Vagina (tissue), 2 donors: ENCODE measurements around the gene LAMTOR3. TPM values are rescaled to one million over a fixed set of nuclear protein-coding genes. Genes with fewer than 3 reads are reported as not detected.

Source experiments
- DNase-seq, 2 donors: peaks; one replicate each; pipeline ENCODE4 v3.0.0-alpha.2; 2017; ENCODE audit errors: extremely low spot score in 2 of 2
- H3K27ac ChIP-seq: fragments of 200-600 bp; sonication (generic); one replicate; pipeline ENCODE4 v1.5.1; 2019
- H3K27me3 ChIP-seq: fragments of 200-600 bp; sonication (generic); one replicate; pipeline ENCODE4 v1.5.1; 2019
- H3K36me3 ChIP-seq, 2 donors: fragments of 200-600 bp; sonication (generic); one replicate each; pipeline ENCODE4 v1.5.1; 2017 to 2019
- H3K4me1 ChIP-seq: fragments of 200-600 bp; sonication (generic); one replicate; pipeline ENCODE4 v1.5.1; 2019
- H3K4me3 ChIP-seq, 2 donors: fragments of 200-600 bp; sonication (generic); 1 replicate in 1 of 2; 2 replicates in 1 of 2; pipeline ENCODE4 v1.5.1; 2016 to 2019
- H3K9me3 ChIP-seq: fragments of 200-600 bp; sonication (generic); one replicate; pipeline ENCODE4 v1.5.1; 2019
- CTCF ChIP-seq, 3 experiments: fragments of 450-650 bp in 2 of 3; fragments of 200-600 bp in 1 of 3; sonication (generic) in 1 of 3; IDR thresholded peaks; one replicate each; pipeline ENCODE4 v1.5.1; 2017 to 2019; ENCODE audit warnings: antibody characterized with exemption in 3 of 3, mild to moderate bottlenecking in 2 of 3, moderate library complexity in 2 of 3
- POLR2A ChIP-seq, 2 donors: fragments of 450-650 bp; IDR thresholded peaks; one replicate each; pipeline ENCODE4 v1.6.1; 2017; ENCODE audit warnings: antibody characterized with exemption in 2 of 2, mild to moderate bottlenecking in 2 of 2, moderate library complexity in 2 of 2
- POLR2AphosphoS5 ChIP-seq, 2 donors: sonication (generic); formaldehyde crosslinking; IDR thresholded peaks; one replicate each; pipeline ENCODE4 v1.9.0; 2017; ENCODE audit warnings: antibody characterized with exemption in 2 of 2, mild to moderate bottlenecking in 2 of 2, low read depth in 1 of 2; ENCODE audit not compliant: insufficient read depth in 1 of 2
- intact Hi-C: fragments of 100-400 bp; cut with DNase I; formaldehyde crosslinking; loops from one replicate; pipeline ENCODE4 v1.15.1; 2023
- total RNA-seq: library from RNA; depleted of rRNA; stranded (reverse); fragments of >200 nt; gene quantifications from one replicate; pipeline ENCODE4 v1.2.3, GENCODE V29; 2016

Gene LAMTOR3
- total RNA-seq, 1 donor from 2014 or later = 46.2 TPM

GRCh38 chr4:99885063-99885664 lies 9.1 kb downstream of the LAMTOR3 start:
- H3K36me3 ChIP-seq = peaks cover 0 to 58% of the 10 kb centered on the region in 2 donors
- H3K27me3 ChIP-seq = no peaks in the 10 kb centered on the region
- H3K9me3 ChIP-seq = no peaks in the 10 kb centered on the region
- TF ChIP-seq POLR2A (IDR thresholded peaks at IDR 0.05) (no peak), CTCF (IDR thresholded peaks at IDR 0.05) (peak in 1 of 3 experiments; percentile 31)
- no peak for DNase-seq
- no peak overlapping the region for H3K27ac ChIP-seq
- intact Hi-C loops = no loop called here
- no peak overlapping the region for H3K4me3 ChIP-seq
- H3K4me1 ChIP-seq = peaks cover 4% of the 10 kb centered on the region

- H3K36me3 ChIP-seq = peaks cover 0 to 47% of the 10 kb centered on the region in 2 donors
- intact Hi-C loops = no loop called here
- TF ChIP-seq POLR2AphosphoS5 (IDR thresholded peaks at IDR 0.05; ENCODE audit: insufficient read depth in 1 of 2, low read depth in 1 of 2) (no peak), POLR2A (IDR thresholded peaks at IDR 0.05) (no peak), CTCF (IDR thresholded peaks at IDR 0.05) (no peak)
Measured at GRCh38 chr4:99879458-99879857, 14.8 kb downstream of the LAMTOR3 start.

GRCh38 chr4:99878604-99879003 lies 15.6 kb downstream of the LAMTOR3 start:
- H3K4me3 ChIP-seq = no peak overlapping the region
- H3K36me3 ChIP-seq = peaks cover 0 to 38% of the 10 kb centered on the region in 2 donors
- TF ChIP-seq POLR2AphosphoS5 (IDR thresholded peaks at IDR 0.05; ENCODE audit: insufficient read depth in 1 of 2, low read depth in 1 of 2) = no peak
- no peak for TF ChIP-seq CTCF (IDR thresholded peaks at IDR 0.05)
- TF ChIP-seq POLR2A (IDR thresholded peaks at IDR 0.05) = no peak
- intact Hi-C loops = no loop called here
- no peaks in the 10 kb centered on the region for H3K27me3 ChIP-seq
- H3K27ac ChIP-seq = no peak overlapping the region
- H3K9me3 ChIP-seq = no peaks in the 10 kb centered on the region
- H3K4me1 ChIP-seq = peaks cover 7% of the 10 kb centered on the region
- no peak for DNase-seq

More at GRCh38 chr4:99879458-99879857, 14.8 kb downstream of the LAMTOR3 start:
- H3K9me3 ChIP-seq = no peaks in the 10 kb centered on the region
- H3K27me3 ChIP-seq = no peaks in the 10 kb centered on the region
- DNase-seq = no peak
- H3K4me1 ChIP-seq = peaks cover 7% of the 10 kb centered on the region
- H3K4me3 ChIP-seq = no peak overlapping the region
- H3K27ac ChIP-seq = no peak overlapping the region

- no peak for DNase-seq
- no peak for TF ChIP-seq POLR2A (IDR thresholded peaks at IDR 0.05)
- no peak for TF ChIP-seq POLR2AphosphoS5 (IDR thresholded peaks at IDR 0.05; ENCODE audit: insufficient read depth in 1 of 2, low read depth in 1 of 2)
- TF ChIP-seq CTCF (IDR thresholded peaks at IDR 0.05) = no peak
- no peak overlapping the region for H3K27ac ChIP-seq
- intact Hi-C loops = no loop called here
- H3K36me3 ChIP-seq = peaks cover 0 to 34% of the 10 kb centered on the region in 2 donors
- H3K9me3 ChIP-seq = no peaks in the 10 kb centered on the region
- H3K27me3 ChIP-seq = no peaks in the 10 kb centered on the region
- H3K4me3 ChIP-seq = no peak overlapping the region
- H3K4me1 ChIP-seq = peaks cover 7% of the 10 kb centered on the region
Measured at GRCh38 chr4:99876946-99877345, 17.3 kb downstream of the LAMTOR3 start.

GRCh38 chr4:99875071-99875470 lies 19.2 kb downstream of the LAMTOR3 start:
- H3K4me1 ChIP-seq = peaks cover 7% of the 10 kb centered on the region
- DNase-seq = no peak
- no peak overlapping the region for H3K27ac ChIP-seq
- intact Hi-C loops = no loop called here
- H3K36me3 ChIP-seq = peaks cover 0 to 15% of the 10 kb centered on the region in 2 donors
- TF ChIP-seq CTCF (IDR thresholded peaks at IDR 0.05) (no peak), POLR2AphosphoS5 (IDR thresholded peaks at IDR 0.05; ENCODE audit: insufficient read depth in 1 of 2, low read depth in 1 of 2) (peak in 1 of 2 donors; percentile 73), POLR2A (IDR thresholded peaks at IDR 0.05) (no peak)
- H3K9me3 ChIP-seq = no peaks in the 10 kb centered on the region
- H3K27me3 ChIP-seq = no peaks in the 10 kb centered on the region
- no peak overlapping the region for H3K4me3 ChIP-seq
